PC-3 (cell line): ENCODE measurements around the gene WSCD2. TPM values are rescaled to one million over a fixed set of nuclear protein-coding genes. Genes with fewer than 3 reads are reported as not detected.

ENCODE experiments used
- ATAC-seq: fragments of 200-7000 bp; cut with Tn5 transposase; 2 replicates; pipeline ENCODE4 v1.9.1; 2020; ENCODE audit warnings: mild to moderate bottlenecking, moderate library complexity
- BruUV-seq: library from RNA; stranded (reverse); fragments of 400-500 nt; replicated peaks from 2 replicates; lab custom pipeline; 2021; lab: Mats Ljungman, UMichigan
- CTCF ChIA-PET: fragments of 300-600 bp; sonication (Branson Sonifier 250); formaldehyde crosslinking; loops from one replicate; lab custom pipeline; 2022; ENCODE audit warnings: antibody characterized with exemption; lab: Charles Lee
- POLR2A ChIA-PET: fragments of 300-600 bp; sonication (Branson Sonifier 250); formaldehyde crosslinking; loops from one replicate; lab custom pipeline; 2022; ENCODE audit warnings: antibody characterized with exemption; ENCODE audit not compliant: unreplicated experiment; lab: Charles Lee
- DNase-seq: peaks from one replicate; pipeline ENCODE4 v3.0.0-alpha.2; 2015
- H2AFZ ChIP-seq: fragments of 300-600 bp; sonication (generic); 2 replicates; pipeline ENCODE4 v1.6.0; 2016; ENCODE audit warnings: antibody characterized with exemption, low read length
- H3F3A ChIP-seq: fragments of 300-600 bp; sonication (generic); one replicate; pipeline ENCODE4 v1.6.0; 2017; ENCODE audit warnings: antibody characterized with exemption, low read length, control low read depth, mild to moderate bottlenecking; ENCODE audit not compliant: unreplicated experiment
- H3K27ac ChIP-seq: fragments of 300-600 bp; sonication (generic); 2 replicates; pipeline ENCODE4 v1.5.1; 2016; ENCODE audit warnings: mild to moderate bottlenecking, low read length
- H3K27me3 ChIP-seq: fragments of 300-600 bp; sonication (generic); 2 replicates; pipeline ENCODE4 v1.6.1; 2016; ENCODE audit warnings: low read length, mixed read lengths
- H3K36me3 ChIP-seq: fragments of 300-600 bp; sonication (generic); 2 replicates; pipeline ENCODE4 v1.6.1; 2016; ENCODE audit warnings: low read depth, mixed run types, low read length, mixed read lengths
- H3K4me1 ChIP-seq: fragments of 300-600 bp; sonication (generic); 2 replicates; pipeline ENCODE4 v1.5.1; 2016; ENCODE audit warnings: low read length; ENCODE audit not compliant: insufficient read depth
- H3K4me2 ChIP-seq: fragments of 300-600 bp; sonication (generic); 2 replicates; pipeline ENCODE4 v1.6.0; 2016; ENCODE audit warnings: low read length
- H3K4me3 ChIP-seq: fragments of 300-600 bp; sonication (generic); 2 replicates; pipeline ENCODE4 v1.5.1; 2016; ENCODE audit warnings: mild to moderate bottlenecking, low read length, mixed read lengths
- H3K79me2 ChIP-seq: fragments of 300-600 bp; sonication (generic); 2 replicates; pipeline ENCODE4 v1.6.1; 2017; ENCODE audit warnings: low read length, mixed read lengths
- H3K9ac ChIP-seq: fragments of 300-600 bp; sonication (generic); 2 replicates; pipeline ENCODE4 v1.6.0; 2016; ENCODE audit warnings: mild to moderate bottlenecking, low read length
- H3K9me2 ChIP-seq: fragments of 300-600 bp; sonication (generic); replicated peaks from 2 replicates; pipeline ENCODE4 v1.6.1; 2016; ENCODE audit warnings: mixed run types, low read length, mixed read lengths
- H3K9me3 ChIP-seq: fragments of 300-600 bp; sonication (generic); 2 replicates; pipeline ENCODE4 v1.6.1; 2016; ENCODE audit warnings: low read length, mixed read lengths
- H4K20me1 ChIP-seq: fragments of 300-600 bp; sonication (generic); 2 replicates; pipeline ENCODE4 v1.6.1; 2016; ENCODE audit warnings: low read length, mixed read lengths
- EZH2 ChIP-seq: fragments of 300-600 bp; sonication (generic); IDR thresholded peaks from one replicate; pipeline ENCODE4 v1.6.1; 2017; ENCODE audit warnings: antibody characterized with exemption, mild to moderate bottlenecking, low read length; ENCODE audit not compliant: unreplicated experiment
- EZH2phosphoT487 ChIP-seq: fragments of 300-600 bp; sonication (generic); IDR thresholded peaks from 2 replicates; pipeline ENCODE4 v1.6.1; 2018; ENCODE audit warnings: mild to moderate bottlenecking, antibody characterized with exemption, low read length, borderline replicate concordance
- intact Hi-C: fragments of 100-400 bp; cut with micrococcal nuclease; formaldehyde crosslinking; loops from 2 replicates; pipeline ENCODE4 v1.9.0; 2023
- total RNA-seq: library from RNA; depleted of rRNA; stranded (reverse); fragments of >200 nt; gene quantifications from 2 replicates; pipeline ENCODE4 v1.2.3, GENCODE V29; 2014
- TF ChIP-seq, protein P1 (sequence below): fragments of 300-600 bp; sonication (generic); conservative IDR thresholded peaks from 2 replicates; pipeline ENCODE4 v1.5.1; 2017; ENCODE audit warnings: antibody characterized with exemption, low read depth, mild to moderate bottlenecking, low read length

Gene WSCD2
- total RNA-seq, 1 experiment from 2014 or later: not detected

DNA sequence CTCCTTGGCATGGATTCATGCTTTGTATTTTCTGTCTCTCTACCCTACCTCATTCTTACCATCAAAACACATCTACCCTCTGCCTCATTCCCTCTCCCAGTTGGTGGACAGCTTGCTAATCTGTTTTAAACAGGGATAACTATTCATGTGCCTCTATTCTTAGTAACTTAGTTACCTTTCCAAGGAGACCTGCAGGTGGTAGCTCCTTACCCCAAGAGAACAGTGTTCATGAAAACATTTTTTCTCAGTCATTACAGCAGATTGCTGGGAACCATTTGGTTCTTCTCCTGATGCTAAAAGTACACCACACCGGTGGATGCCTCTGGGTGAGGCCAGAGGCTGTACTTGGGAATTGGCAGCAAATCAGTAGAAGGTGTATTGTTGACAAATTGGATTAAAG is 137.0 kb downstream of the WSCD2 start:
- no peak overlapping the region for H3K9ac ChIP-seq
- H3K9me2 ChIP-seq: no peaks in the 10 kb centered on the region
- ATAC-seq: no peak
- no peak for DNase-seq
- peaks cover 5% of the 10 kb centered on the region; the same call in 1 of the 2 replicates for H3K9me3 ChIP-seq
- intact Hi-C loops: no loop called here
- ChIA-PET POLR2A (no interaction called here), CTCF (no interaction called here)
- H3K79me2 ChIP-seq: no peaks in the 10 kb centered on the region
- no peak overlapping the region for H2AFZ ChIP-seq
- no TSS peak for BruUV-seq
- H3K27ac ChIP-seq: no peak overlapping the region
- H3K4me1 ChIP-seq: no peaks in the 10 kb centered on the region
- peaks cover 15% of the 10 kb centered on the region; the same call in 1 of the 2 replicates for H3K27me3 ChIP-seq
- TF ChIP-seq, protein P1, sequence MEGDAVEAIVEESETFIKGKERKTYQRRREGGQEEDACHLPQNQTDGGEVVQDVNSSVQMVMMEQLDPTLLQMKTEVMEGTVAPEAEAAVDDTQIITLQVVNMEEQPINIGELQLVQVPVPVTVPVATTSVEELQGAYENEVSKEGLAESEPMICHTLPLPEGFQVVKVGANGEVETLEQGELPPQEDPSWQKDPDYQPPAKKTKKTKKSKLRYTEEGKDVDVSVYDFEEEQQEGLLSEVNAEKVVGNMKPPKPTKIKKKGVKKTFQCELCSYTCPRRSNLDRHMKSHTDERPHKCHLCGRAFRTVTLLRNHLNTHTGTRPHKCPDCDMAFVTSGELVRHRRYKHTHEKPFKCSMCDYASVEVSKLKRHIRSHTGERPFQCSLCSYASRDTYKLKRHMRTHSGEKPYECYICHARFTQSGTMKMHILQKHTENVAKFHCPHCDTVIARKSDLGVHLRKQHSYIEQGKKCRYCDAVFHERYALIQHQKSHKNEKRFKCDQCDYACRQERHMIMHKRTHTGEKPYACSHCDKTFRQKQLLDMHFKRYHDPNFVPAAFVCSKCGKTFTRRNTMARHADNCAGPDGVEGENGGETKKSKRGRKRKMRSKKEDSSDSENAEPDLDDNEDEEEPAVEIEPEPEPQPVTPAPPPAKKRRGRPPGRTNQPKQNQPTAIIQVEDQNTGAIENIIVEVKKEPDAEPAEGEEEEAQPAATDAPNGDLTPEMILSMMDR: no peak
- TF ChIP-seq EZH2phosphoT487: no peak
- no peak for TF ChIP-seq EZH2
- no peaks in the 10 kb centered on the region for H3K36me3 ChIP-seq
- H3K4me3 ChIP-seq: no peak overlapping the region
- no peak overlapping the region for H3K4me2 ChIP-seq
- H4K20me1 ChIP-seq: no peaks in the 10 kb centered on the region
- no peaks in the 10 kb centered on the region for H3F3A ChIP-seq

GRCh38 chr12:108267450-108267849 is 138.4 kb downstream of the WSCD2 start:
- TF ChIP-seq, protein P1: no peak
- no peak for TF ChIP-seq EZH2
- TF ChIP-seq EZH2phosphoT487: no peak
- Histone ChIP-seq H3F3A (no peaks in the 10 kb centered on the region), H3K4me3 (no peak overlapping the region), H3K27me3 (peaks cover 15% of the 10 kb centered on the region; the same call in 1 of the 2 replicates), H3K4me2 (no peak overlapping the region), H3K4me1 (no peaks in the 10 kb centered on the region), H3K9ac (no peak overlapping the region), H2AFZ (no peak overlapping the region), H3K79me2 (no peaks in the 10 kb centered on the region), H3K36me3 (no peaks in the 10 kb centered on the region), H3K9me2 (no peaks in the 10 kb centered on the region), H4K20me1 (no peaks in the 10 kb centered on the region), H3K27ac (no peak overlapping the region), H3K9me3 (no peaks in the 10 kb centered on the region)
- POLR2A ChIA-PET: no interaction called here
- no peak for ATAC-seq
- CTCF ChIA-PET: no interaction called here
- DNase-seq: no peak
- BruUV-seq: no TSS peak
- intact Hi-C loops: no loop called here

DNA sequence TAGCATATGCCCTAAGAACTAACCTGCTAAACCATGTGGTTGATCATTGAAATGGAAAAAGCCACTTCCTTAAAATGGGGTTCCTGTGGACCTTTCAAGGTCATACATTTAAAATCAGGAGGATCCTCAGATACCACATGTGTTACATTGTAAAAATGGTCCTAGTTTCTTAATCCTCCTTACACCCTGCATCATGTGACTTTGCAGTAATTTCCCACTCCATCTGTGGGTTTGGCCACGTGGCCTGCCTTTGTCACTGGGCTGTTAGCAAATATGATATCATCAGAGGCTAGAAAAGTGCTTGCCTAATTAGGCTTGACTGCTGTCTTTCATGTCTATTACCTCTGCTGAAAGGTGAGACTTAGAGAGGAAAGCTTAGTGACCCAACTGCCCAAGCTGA is 139.3 kb downstream of the WSCD2 start:
- CTCF ChIA-PET: no interaction called here
- Histone ChIP-seq H3K4me3 (no peak overlapping the region), H3K36me3 (no peaks in the 10 kb centered on the region), H3K27ac (no peak overlapping the region), H3F3A (no peaks in the 10 kb centered on the region), H3K4me2 (no peak overlapping the region), H3K9me3 (no peaks in the 10 kb centered on the region), H3K9me2 (no peaks in the 10 kb centered on the region), H4K20me1 (no peaks in the 10 kb centered on the region), H2AFZ (no peak overlapping the region), H3K79me2 (no peaks in the 10 kb centered on the region), H3K27me3 (peaks cover 11% of the 10 kb centered on the region; the same call in 1 of the 2 replicates), H3K9ac (no peak overlapping the region), H3K4me1 (no peaks in the 10 kb centered on the region)
- intact Hi-C loops: no loop called here
- DNase-seq: no peak
- no TSS peak for BruUV-seq
- no peak for ATAC-seq
- POLR2A ChIA-PET: no interaction called here
- TF ChIP-seq, protein P1: no peak
- TF ChIP-seq EZH2phosphoT487: no peak
- no peak for TF ChIP-seq EZH2
